ENCODE data around the gene UROC1. TPM values are rescaled to one million over a fixed set of nuclear protein-coding genes. Genes with fewer than 3 reads are reported as not detected.

Gene UROC1
- total and polyA plus RNA-seq, 2 donors from 2014 or later, result not detected

- Histone ChIP-seq H3K36me3 (ENCODE audit: control insufficient read depth in 2 of 3, insufficient read depth in 3 of 3, low read length in 3 of 3) (no peaks in the 10 kb centered on the region), H3K27ac (ENCODE audit: low read depth in 2 of 2, low read length in 2 of 2) (no peak overlapping the region), H3K9me3 (ENCODE audit: control insufficient read depth in 2 of 3, insufficient read depth in 1 of 3, low read length in 3 of 3) (no peaks in the 10 kb centered on the region), H3K9ac (ENCODE audit: low read length in 3 of 3) (no peak overlapping the region), H3K27me3 (ENCODE audit: control insufficient read depth, insufficient read depth, low read length) (no peaks in the 10 kb centered on the region), H3K4me3 (ENCODE audit: low read length in 3 of 3) (no peak overlapping the region), H3K4me1 (ENCODE audit: control insufficient read depth in 2 of 3, insufficient read depth in 2 of 3, low read depth in 1 of 3, low read length in 3 of 3) (peaks cover 0 to 5% (median 0%) of the 10 kb centered on the region in 3 donors)
- FAIRE-seq (no peak), DNase-seq (peak in 1 of 5 donors; percentile 53)
- intact Hi-C loops (cut with DNase I), result no loop called here
- TF ChIP-seq CTCF (IDR thresholded peaks at IDR 0.05; ENCODE audit: borderline replicate concordance, extremely low read depth, insufficient read depth), result no peak
Measured at GRCh38 chr3:126485956-126486355, 31.6 kb downstream of the UROC1 start.

DNA sequence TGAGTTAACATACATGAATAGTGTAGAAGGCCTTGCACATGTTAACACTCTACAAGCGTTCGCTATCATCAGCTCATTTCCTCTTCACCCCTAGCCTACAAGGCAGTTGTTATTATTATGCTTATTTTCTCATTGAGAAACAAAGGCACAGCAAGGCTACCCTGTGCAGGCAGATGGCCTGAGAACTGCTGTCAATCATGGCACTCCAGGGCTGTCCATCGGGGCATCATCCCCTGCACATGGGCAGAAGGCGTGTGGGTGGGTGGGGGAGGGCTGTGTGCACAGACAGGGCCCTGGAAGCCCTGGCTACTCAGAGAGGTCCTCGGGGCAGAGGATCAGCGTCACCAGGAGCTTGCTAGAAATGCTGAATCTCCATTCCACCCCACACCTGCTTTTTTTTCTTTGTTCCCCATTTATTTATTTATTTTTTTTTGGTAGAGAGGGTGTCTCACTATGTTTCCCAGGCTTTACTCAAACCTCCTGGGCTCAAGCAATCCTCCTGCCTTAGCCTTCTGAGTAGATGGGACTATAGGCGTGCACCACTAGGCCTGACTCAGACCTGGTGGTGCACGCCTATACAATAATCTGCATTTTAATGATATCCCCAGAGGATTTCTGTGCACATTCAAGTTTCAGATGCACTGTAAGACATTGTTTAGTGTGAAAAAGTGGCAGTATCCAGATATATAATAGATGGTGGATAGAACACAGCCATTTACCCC is 32.2 kb downstream of the UROC1 start:
- Histone ChIP-seq H3K9ac (ENCODE audit: low read length in 3 of 3) (no peak overlapping the region), H3K4me3 (ENCODE audit: low read length in 3 of 3) (no peak overlapping the region), H3K27ac (ENCODE audit: low read depth in 2 of 2, low read length in 2 of 2) (no peak overlapping the region), H3K27me3 (ENCODE audit: control insufficient read depth, insufficient read depth, low read length) (no peaks in the 10 kb centered on the region), H3K4me1 (ENCODE audit: control insufficient read depth in 2 of 3, insufficient read depth in 2 of 3, low read depth in 1 of 3, low read length in 3 of 3) (peaks cover 0 to 5% (median 0%) of the 10 kb centered on the region in 3 donors), H3K9me3 (ENCODE audit: control insufficient read depth in 2 of 3, insufficient read depth in 1 of 3, low read length in 3 of 3) (no peaks in the 10 kb centered on the region), H3K36me3 (ENCODE audit: control insufficient read depth in 2 of 3, insufficient read depth in 3 of 3, low read length in 3 of 3) (no peaks in the 10 kb centered on the region)
- intact Hi-C loops (cut with DNase I), result no loop called here
- no peak for TF ChIP-seq CTCF (IDR thresholded peaks at IDR 0.05; ENCODE audit: borderline replicate concordance, extremely low read depth, insufficient read depth)
- FAIRE-seq (no peak), DNase-seq (peak in 1 of 5 donors; percentile 37)

DNA sequence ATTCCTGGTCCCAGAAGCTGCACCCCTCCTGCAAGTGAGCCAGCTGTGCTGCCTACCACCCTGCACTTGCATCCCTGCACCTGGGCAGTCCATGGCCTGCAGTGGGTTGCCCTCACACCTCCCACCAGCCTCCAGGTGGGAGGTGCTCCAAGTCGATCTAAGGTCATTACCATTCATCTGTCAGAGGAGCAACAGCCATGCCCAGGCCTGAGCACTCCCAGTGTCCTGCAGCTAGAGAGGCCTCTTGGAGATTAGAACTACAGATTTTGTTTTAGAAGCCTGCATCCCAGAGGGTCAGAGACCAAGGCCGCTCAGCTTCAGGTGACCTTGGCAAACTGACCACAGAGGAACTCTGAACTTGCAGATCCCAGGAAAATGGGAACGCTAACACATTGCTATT is 32.9 kb downstream of the UROC1 start:
- Histone ChIP-seq H3K9ac (ENCODE audit: low read length in 3 of 3) (no peak overlapping the region), H3K36me3 (ENCODE audit: control insufficient read depth in 2 of 3, insufficient read depth in 3 of 3, low read length in 3 of 3) (no peaks in the 10 kb centered on the region), H3K4me1 (ENCODE audit: control insufficient read depth in 2 of 3, insufficient read depth in 2 of 3, low read depth in 1 of 3, low read length in 3 of 3) (peaks cover 0 to 5% (median 0%) of the 10 kb centered on the region in 3 donors), H3K27me3 (ENCODE audit: control insufficient read depth, insufficient read depth, low read length) (no peaks in the 10 kb centered on the region), H3K4me3 (ENCODE audit: low read length in 3 of 3) (no peak overlapping the region), H3K9me3 (ENCODE audit: control insufficient read depth in 2 of 3, insufficient read depth in 1 of 3, low read length in 3 of 3) (no peaks in the 10 kb centered on the region), H3K27ac (ENCODE audit: low read depth in 2 of 2, low read length in 2 of 2) (no peak overlapping the region)
- intact Hi-C loops (cut with DNase I), result no loop called here
- FAIRE-seq (no peak), DNase-seq (peak in 1 of 5 donors; percentile 39)
- TF ChIP-seq CTCF (IDR thresholded peaks at IDR 0.05; ENCODE audit: borderline replicate concordance, extremely low read depth, insufficient read depth), result no peak
